ENCODE measurements around the gene ABCB8. TPM values are rescaled to one million over a fixed set of nuclear protein-coding genes. Genes with fewer than 3 reads are reported as not detected.
"Not testable (repeated sequence)": the region's sequence is repeated elsewhere in the genome, so short reads cannot be mapped to it uniquely, and the experiment has no call there.

The ABCB8 gene
- total and polyA plus RNA-seq, 9 of the 15 experiments (the other 6 are each of a cell fraction or from before 2014, with no cell fraction given): 7.6 to 106 (median 36.3) TPM

DNA sequence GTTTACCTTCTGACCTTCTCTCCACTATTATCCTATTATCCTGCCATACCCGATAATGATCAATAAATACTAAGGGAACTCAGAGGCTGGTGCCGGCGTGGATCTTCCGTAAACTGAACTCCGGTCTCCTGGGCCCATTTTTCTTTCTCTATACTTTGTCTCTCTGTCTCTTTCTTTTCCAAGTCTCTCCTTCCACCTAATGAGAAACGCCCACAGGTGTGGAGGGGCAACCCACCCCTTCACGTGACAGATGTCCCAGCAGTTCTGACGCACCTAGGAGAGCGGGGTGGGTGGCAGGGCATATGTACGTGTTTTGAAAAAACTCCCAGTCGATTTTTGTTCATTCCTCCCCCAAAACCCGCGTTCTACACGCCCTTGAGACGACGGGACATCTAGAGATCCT is 521 bp upstream of the ABCB8 start (continued):
- TF ChIP-seq, protein P1, sequence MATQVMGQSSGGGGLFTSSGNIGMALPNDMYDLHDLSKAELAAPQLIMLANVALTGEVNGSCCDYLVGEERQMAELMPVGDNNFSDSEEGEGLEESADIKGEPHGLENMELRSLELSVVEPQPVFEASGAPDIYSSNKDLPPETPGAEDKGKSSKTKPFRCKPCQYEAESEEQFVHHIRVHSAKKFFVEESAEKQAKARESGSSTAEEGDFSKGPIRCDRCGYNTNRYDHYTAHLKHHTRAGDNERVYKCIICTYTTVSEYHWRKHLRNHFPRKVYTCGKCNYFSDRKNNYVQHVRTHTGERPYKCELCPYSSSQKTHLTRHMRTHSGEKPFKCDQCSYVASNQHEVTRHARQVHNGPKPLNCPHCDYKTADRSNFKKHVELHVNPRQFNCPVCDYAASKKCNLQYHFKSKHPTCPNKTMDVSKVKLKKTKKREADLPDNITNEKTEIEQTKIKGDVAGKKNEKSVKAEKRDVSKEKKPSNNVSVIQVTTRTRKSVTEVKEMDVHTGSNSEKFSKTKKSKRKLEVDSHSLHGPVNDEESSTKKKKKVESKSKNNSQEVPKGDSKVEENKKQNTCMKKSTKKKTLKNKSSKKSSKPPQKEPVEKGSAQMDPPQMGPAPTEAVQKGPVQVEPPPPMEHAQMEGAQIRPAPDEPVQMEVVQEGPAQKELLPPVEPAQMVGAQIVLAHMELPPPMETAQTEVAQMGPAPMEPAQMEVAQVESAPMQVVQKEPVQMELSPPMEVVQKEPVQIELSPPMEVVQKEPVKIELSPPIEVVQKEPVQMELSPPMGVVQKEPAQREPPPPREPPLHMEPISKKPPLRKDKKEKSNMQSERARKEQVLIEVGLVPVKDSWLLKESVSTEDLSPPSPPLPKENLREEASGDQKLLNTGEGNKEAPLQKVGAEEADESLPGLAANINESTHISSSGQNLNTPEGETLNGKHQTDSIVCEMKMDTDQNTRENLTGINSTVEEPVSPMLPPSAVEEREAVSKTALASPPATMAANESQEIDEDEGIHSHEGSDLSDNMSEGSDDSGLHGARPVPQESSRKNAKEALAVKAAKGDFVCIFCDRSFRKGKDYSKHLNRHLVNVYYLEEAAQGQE (IDR thresholded peaks at IDR 0.05; ENCODE audit: borderline replicate concordance): peak; percentile 11; the same call in 1 of the 2 replicates
- TF ChIP-seq, protein P1 (CRISPR knock-in tag; IDR thresholded peaks at IDR 0.05; ENCODE audit: low read depth): not testable (repeated sequence)
- TF ChIP-seq OTX1 (CRISPR knock-in tag; IDR thresholded peaks at IDR 0.05) (peak; percentile 7; the same call in 1 of the 2 replicates), NFATC3 (IDR thresholded peaks at IDR 0.05) (0 out of 2 replicates have a peak, but pooled peaks have one; percentile 23), FOXP1 (CRISPR knock-in tag; IDR thresholded peaks at IDR 0.05) (0 out of 2 replicates have a peak, but pooled peaks have one; percentile 13), LEF1 (IDR thresholded peaks at IDR 0.05) (peak; percentile 52; the same call in 1 of the 2 replicates), MTA1 (IDR thresholded peaks at IDR 0.05; ENCODE audit: borderline replicate concordance) (peak; percentile 13; the same call in 1 of the 2 replicates), TAL1 (IDR thresholded peaks at IDR 0.05) (peak; percentile 8; the same call in 1 of the 2 replicates), BHLHE40 (IDR thresholded peaks at IDR 0.05; ENCODE audit: low read length) (peak; percentile 83), ZFPM2 (CRISPR knock-in tag; IDR thresholded peaks at IDR 0.05) (0 out of 2 replicates have a peak, but pooled peaks have one; percentile 35), MYC (CRISPR knock-in tag; IDR thresholded peaks at IDR 0.05; ENCODE audit: borderline replicate concordance, low read depth) (peak; percentile 68; the same call in 1 of the 2 replicates)
- TF ChIP-seq, protein P2, sequence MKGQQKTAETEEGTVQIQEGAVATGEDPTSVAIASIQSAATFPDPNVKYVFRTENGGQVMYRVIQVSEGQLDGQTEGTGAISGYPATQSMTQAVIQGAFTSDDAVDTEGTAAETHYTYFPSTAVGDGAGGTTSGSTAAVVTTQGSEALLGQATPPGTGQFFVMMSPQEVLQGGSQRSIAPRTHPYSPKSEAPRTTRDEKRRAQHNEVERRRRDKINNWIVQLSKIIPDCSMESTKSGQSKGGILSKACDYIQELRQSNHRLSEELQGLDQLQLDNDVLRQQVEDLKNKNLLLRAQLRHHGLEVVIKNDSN (CRISPR knock-in tag; IDR thresholded peaks at IDR 0.05): peak; percentile 84
- TF ChIP-seq MYC (IDR thresholded peaks at IDR 0.05; ENCODE audit: low read depth, low read length): not testable (repeated sequence)
- TF ChIP-seq, protein P3, sequence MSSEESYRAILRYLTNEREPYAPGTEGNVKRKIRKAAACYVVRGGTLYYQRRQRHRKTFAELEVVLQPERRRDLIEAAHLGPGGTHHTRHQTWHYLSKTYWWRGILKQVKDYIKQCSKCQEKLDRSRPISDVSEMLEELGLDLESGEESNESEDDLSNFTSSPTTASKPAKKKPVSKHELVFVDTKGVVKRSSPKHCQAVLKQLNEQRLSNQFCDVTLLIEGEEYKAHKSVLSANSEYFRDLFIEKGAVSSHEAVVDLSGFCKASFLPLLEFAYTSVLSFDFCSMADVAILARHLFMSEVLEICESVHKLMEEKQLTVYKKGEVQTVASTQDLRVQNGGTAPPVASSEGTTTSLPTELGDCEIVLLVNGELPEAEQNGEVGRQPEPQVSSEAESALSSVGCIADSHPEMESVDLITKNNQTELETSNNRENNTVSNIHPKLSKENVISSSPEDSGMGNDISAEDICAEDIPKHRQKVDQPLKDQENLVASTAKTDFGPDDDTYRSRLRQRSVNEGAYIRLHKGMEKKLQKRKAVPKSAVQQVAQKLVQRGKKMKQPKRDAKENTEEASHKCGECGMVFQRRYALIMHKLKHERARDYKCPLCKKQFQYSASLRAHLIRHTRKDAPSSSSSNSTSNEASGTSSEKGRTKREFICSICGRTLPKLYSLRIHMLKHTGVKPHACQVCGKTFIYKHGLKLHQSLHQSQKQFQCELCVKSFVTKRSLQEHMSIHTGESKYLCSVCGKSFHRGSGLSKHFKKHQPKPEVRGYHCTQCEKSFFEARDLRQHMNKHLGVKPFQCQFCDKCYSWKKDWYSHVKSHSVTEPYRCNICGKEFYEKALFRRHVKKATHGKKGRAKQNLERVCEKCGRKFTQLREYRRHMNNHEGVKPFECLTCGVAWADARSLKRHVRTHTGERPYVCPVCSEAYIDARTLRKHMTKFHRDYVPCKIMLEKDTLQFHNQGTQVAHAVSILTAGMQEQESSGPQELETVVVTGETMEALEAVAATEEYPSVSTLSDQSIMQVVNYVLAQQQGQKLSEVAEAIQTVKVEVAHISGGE (CRISPR knock-in tag; IDR thresholded peaks at IDR 0.05): 0 out of 6 replicates have a peak, but pooled peaks of 1 of the 3 experiments have one; percentile 6

All from K562 (cell line).